ENCODE data around the gene COL4A1.

The COL4A1 gene

DNA sequence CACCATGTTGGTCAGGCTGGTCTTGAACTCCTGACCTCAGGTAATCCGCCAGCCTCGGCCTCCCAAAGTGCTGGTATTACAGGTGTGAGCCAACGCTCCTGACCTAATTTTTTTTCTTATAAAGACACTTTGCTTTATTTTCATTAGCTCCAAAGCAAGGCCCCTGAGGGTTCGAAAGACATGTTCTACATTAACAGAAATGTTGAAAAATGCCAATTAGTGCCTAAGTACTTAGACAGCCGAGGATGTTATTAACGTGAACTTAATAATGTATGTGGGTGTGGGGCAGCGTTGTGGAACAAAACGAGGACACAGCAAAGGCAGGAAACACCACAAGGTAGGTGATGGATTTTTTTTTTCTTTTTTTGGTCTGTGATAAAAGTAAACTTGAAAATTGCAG is 82.4 kb downstream of the COL4A1 start:
- DNase-seq (ENCODE audit: low spot score) = no peak
- TF ChIP-seq, protein P1, sequence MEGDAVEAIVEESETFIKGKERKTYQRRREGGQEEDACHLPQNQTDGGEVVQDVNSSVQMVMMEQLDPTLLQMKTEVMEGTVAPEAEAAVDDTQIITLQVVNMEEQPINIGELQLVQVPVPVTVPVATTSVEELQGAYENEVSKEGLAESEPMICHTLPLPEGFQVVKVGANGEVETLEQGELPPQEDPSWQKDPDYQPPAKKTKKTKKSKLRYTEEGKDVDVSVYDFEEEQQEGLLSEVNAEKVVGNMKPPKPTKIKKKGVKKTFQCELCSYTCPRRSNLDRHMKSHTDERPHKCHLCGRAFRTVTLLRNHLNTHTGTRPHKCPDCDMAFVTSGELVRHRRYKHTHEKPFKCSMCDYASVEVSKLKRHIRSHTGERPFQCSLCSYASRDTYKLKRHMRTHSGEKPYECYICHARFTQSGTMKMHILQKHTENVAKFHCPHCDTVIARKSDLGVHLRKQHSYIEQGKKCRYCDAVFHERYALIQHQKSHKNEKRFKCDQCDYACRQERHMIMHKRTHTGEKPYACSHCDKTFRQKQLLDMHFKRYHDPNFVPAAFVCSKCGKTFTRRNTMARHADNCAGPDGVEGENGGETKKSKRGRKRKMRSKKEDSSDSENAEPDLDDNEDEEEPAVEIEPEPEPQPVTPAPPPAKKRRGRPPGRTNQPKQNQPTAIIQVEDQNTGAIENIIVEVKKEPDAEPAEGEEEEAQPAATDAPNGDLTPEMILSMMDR (IDR thresholded peaks at IDR 0.05; ENCODE audit: extremely low read depth, missing control alignments) = no peak

DNA sequence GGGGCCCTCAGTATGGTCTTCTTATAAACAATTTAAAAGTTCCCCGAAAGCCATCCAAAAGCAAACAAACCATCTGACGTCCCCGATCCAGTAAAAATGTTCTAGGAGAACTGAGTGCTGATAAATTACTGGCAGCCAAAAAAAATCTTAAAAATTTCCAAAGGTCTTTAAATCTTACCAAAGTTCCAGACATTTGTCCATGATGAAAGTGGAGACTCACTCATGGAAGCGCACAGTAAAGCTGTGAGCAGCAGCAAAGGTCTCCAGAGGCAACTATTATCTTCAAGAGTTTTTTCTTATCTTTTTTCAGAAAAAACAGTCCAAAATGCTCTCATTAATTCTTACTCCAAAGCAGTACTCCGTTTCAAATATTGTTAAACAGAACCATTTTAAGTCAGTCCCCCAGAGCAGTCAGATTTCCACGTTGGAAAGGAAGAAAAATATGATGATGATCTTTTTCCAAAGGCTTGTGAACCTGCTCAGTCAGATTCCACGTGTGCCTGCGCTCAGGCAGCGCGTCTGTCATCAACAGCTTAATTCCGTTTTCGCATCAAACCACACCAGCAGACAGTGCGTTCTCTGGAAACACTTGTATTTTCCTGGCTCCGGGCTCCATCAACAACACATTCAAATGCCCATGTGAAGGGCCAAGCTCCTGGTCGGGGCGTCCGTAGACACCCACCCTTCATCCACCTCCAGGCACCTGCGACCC is 85.4 kb downstream of the COL4A1 start:
- DNase-seq (ENCODE audit: low spot score) = no peak
- TF ChIP-seq, protein P1 (IDR thresholded peaks at IDR 0.05; ENCODE audit: extremely low read depth, missing control alignments) = no peak

DNA sequence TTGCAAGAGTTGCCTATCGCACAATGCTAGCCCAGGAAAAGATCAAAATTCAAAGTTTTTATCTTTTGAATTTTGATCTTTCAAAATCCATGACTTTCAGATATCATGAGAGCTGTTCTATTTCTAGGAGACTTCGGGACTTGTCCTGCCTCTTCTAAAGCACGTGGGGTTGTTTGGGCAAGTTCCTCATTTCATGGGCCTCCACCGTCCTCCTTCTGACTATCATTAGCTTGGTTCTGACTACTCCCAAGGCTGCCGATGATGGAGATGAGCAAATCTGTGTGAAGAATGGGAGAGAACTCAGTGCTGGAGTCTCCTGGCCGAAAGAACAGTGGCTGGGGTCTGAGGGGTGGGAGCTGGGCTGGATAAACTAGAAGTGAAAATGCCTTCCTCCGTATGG is 86.5 kb downstream of the COL4A1 start:
- no peak for DNase-seq (ENCODE audit: low spot score)

DNA sequence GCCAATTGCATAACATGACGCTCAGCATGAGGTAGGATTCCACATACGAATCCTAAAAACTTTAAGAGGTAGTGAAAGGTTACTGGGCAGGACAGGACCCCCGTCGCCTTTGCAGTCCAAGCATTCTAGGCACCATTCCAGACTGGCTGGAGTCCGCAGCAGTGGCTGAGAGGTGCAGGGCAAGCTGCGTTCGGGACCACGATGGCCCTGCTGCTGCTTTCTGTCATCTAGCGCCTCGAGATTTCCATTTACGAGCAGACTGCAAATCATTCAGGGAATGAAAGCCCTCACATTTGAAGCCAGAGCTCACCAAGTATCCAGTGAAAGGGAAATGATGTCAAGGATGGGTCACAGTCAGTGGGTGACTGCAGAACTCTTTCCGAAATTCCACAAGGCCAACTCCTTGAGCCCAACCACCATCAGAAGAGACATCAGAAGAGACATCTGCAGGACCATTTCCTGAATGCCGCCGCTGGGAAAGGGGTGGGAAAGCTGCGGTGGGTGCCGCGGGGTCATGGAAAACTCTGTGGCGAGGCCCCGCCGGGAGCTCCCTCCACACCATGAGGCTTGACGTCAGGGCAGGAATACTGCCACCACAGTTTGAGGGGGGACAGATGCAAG is 88.3 kb downstream of the COL4A1 start:
- DNase-seq (ENCODE audit: low spot score) = no peak
- TF ChIP-seq, protein P1 (IDR thresholded peaks at IDR 0.05; ENCODE audit: extremely low read depth, missing control alignments) = no peak

More for the DNA sequence above, 86.5 kb downstream of the COL4A1 start:
- TF ChIP-seq, protein P1 (IDR thresholded peaks at IDR 0.05; ENCODE audit: extremely low read depth, missing control alignments) = no peak

DNA sequence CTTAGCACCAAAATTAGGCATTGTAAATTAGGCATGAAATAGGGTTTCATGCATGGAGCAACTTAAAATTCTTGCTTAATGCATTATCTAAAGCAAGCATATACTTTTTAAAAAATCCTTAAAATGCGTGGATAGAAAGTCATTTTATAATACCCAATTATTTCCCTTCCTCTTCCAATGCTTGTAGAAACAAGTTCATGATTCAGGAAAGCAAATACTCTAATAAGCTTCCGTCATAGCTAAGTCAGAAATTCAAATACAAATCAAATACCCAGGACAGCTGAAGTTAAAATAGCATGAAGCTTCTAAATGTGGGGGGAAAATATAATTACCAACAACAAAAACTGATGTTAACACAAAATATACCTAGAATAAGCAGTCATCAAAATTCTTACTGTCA is 89.1 kb downstream of the COL4A1 start:
- TF ChIP-seq, protein P1 (IDR thresholded peaks at IDR 0.05; ENCODE audit: extremely low read depth, missing control alignments) = no peak
- DNase-seq (ENCODE audit: low spot score) = no peak

DNA sequence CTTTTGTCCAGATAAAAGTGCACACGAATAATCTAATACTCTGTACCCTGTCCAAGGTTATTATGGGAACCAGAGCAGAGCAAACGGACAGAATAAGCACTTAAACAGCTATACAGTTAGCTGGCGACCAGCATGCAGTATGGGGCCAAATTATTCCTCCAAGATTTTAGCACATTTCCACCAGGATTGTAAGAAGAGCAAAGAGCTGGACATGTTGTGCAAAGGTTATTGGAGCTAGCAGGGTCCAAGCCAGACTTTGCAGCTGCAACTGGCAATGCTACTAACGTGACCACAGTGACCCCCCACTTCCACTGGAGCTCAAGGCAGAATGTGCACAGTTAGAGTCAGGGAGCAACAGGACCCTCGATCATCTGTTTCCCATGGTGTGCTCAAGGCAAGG is 89.9 kb downstream of the COL4A1 start:
- DNase-seq (ENCODE audit: low spot score) = no peak
- TF ChIP-seq, protein P1 (IDR thresholded peaks at IDR 0.05; ENCODE audit: extremely low read depth, missing control alignments) = no peak

DNA sequence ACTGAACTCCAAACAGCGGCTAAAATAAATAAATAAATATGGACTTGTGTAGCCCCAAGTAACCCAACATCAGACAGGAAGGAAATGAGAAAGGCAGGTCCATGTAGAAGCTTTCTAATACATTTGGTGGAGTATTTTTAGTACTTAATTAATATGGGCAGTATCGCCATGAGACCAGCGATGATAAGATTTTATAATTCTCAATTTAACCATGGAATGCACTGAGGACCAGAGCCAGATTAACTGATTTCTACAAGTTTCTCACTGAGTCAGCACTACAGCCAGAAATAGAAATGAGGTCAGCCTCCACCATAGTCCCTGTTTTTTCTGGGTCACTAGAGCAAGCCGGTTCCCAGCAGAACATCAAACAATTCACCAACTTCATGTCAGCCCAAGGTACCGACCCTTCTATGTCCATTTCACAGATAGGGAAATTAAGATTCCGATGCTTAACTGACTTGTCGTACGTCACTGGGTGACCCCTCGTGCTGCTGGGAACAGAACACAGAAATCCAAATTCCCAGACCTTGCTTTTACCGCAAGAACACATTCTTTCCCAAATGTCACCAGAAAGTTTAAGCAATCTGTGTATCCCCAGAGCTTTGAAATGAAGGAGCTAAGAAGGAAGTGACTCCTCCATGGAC is 90.4 kb downstream of the COL4A1 start:
- DNase-seq (ENCODE audit: low spot score) = no peak

More for the DNA sequence above, 90.4 kb downstream of the COL4A1 start:
- TF ChIP-seq, protein P1 (IDR thresholded peaks at IDR 0.05; ENCODE audit: extremely low read depth, missing control alignments) = no peak
